K562 (cell line): Measurements from ENCODE around the gene PRKG1. TPM values are rescaled to one million over a fixed set of nuclear protein-coding genes. Genes with fewer than 3 reads are reported as not detected.

Experiments
- ATAC-seq: fragments of 200-7000 bp; cut with Tn5 transposase; 3 replicates; pipeline ENCODE4 v1.9.1; 2020; ENCODE audit warnings: moderate library complexity
- BruUV-seq: library from RNA; stranded (reverse); fragments of 400-500 nt; replicated peaks from 2 replicates; lab custom pipeline; 2021; lab: Mats Ljungman, UMichigan
- CTCF ChIA-PET: fragments of 300-600 bp; formaldehyde crosslinking; extraction: SDS; loops from one replicate; lab custom pipeline; 2021; ENCODE audit warnings: low intra/inter-chr PET ratio; lab: Yijun Ruan, JAX
- POLR2A ChIA-PET: fragments of 300-600, 350-650 bp; sonication (Branson Sonifier 250); formaldehyde crosslinking; extraction: SDS; loops from one replicate; lab custom pipeline; 2021; ENCODE audit warnings: antibody characterized with exemption, inconsistent platforms; lab: Yijun Ruan, JAX
- DNase-seq, 4 experiments: peaks; one replicate each; pipeline versions ENCODE4 v3.0.0 to v3.0.0-alpha.2; 2011 to 2018; ENCODE audit warnings: low spot score in 3 of 4, mixed read lengths in 3 of 4; ENCODE audit errors: extremely low read depth in 1 of 4
- FAIRE-seq: peaks from 2 replicates; lab custom pipeline; 2011; peaks lifted over from hg19 to GRCh38; lab: Jason Lieb, UNC
- H2AFZ ChIP-seq: 2 replicates; pipeline ENCODE4 v1.6.0; 2011; ENCODE audit warnings: low read depth, low read length, control low read depth, inconsistent platforms
- H3K27ac ChIP-seq: fragments of 200-600 bp; 3 replicates; pipeline ENCODE4 v1.8.0; 2011; ENCODE audit warnings: low read depth, mild to moderate bottlenecking, control low read depth, inconsistent platforms, low read length, moderate library complexity, mixed read lengths; ENCODE audit errors: extremely low read depth
- H3K27me3 ChIP-seq, 2 experiments: fragments of 300-600 bp in 1 of 2; 2 replicates in 1 of 2; 3 replicates in 1 of 2; pipeline versions ENCODE4 v1.6.0 to v1.8.0; 2011; ENCODE audit warnings: inconsistent platforms in 2 of 2, low read length in 2 of 2, mild to moderate bottlenecking in 1 of 2, mixed read lengths in 1 of 2, moderate library complexity in 1 of 2; ENCODE audit not compliant: control insufficient read depth in 2 of 2, insufficient read depth in 2 of 2
- H3K36me3 ChIP-seq: fragments of 300-600 bp; 3 replicates; pipeline ENCODE4 v1.8.0; 2011; ENCODE audit warnings: mild to moderate bottlenecking, low read length, inconsistent platforms; ENCODE audit not compliant: control insufficient read depth, insufficient read depth
- H3K4me1 ChIP-seq, 2 experiments: fragments of 200-600 bp in 1 of 2; replicated peaks in 1 of 2; 2 replicates in 1 of 2; 3 replicates in 1 of 2; pipeline versions ENCODE4 v1.5.1 to v1.8.0; 2011; ENCODE audit warnings: inconsistent platforms in 2 of 2, low read length in 2 of 2, mild to moderate bottlenecking in 1 of 2, mixed read lengths in 1 of 2, moderate library complexity in 1 of 2; ENCODE audit not compliant: control insufficient read depth in 2 of 2, insufficient read depth in 2 of 2
- H3K4me2 ChIP-seq: 2 replicates; pipeline ENCODE4 v1.6.1; 2011; ENCODE audit warnings: low read length, control low read depth, inconsistent platforms, mixed read lengths; ENCODE audit not compliant: insufficient read depth
- H3K4me3 ChIP-seq: fragments of 200-600 bp; sonication (generic), shearing (Covaris generic); 2 replicates; pipeline ENCODE4 v1.5.1; 2016; ENCODE audit warnings: control low read depth, inconsistent platforms
- H3K79me2 ChIP-seq: fragments of 200-600 bp; 3 replicates; pipeline ENCODE4 v1.8.0; 2011; ENCODE audit warnings: low read length, inconsistent platforms; ENCODE audit not compliant: control insufficient read depth, insufficient read depth
- H3K9ac ChIP-seq, 2 experiments: 2 replicates each; pipeline versions ENCODE4 v1.6.0 to v1.6.1; 2011; ENCODE audit warnings: low read depth in 2 of 2, low read length in 2 of 2, control low read depth in 1 of 2, inconsistent platforms in 1 of 2, mild to moderate bottlenecking in 1 of 2, mixed read lengths in 1 of 2; ENCODE audit not compliant: insufficient read depth in 1 of 2
- H3K9me1 ChIP-seq: one replicate; pipeline ENCODE4 v1.6.0; 2011; ENCODE audit warnings: inconsistent platforms, mild to moderate bottlenecking, low read length, moderate library complexity; ENCODE audit not compliant: control insufficient read depth, insufficient read depth
- H3K9me3 ChIP-seq: replicated peaks from 2 replicates; pipeline ENCODE4 v1.5.1; 2011; ENCODE audit warnings: low read depth, low read length, inconsistent platforms; ENCODE audit not compliant: control insufficient read depth, insufficient read depth
- H4K20me1 ChIP-seq: replicated peaks from 2 replicates; pipeline ENCODE4 v1.6.1; 2011; ENCODE audit warnings: low read length, inconsistent platforms, mixed read lengths; ENCODE audit not compliant: control insufficient read depth, insufficient read depth
- ATF2 ChIP-seq: sonication (generic); formaldehyde crosslinking; IDR thresholded peaks from 2 replicates; pipeline ENCODE4 v1.8.1; 2022; ENCODE audit warnings: missing genetic modification reagents
- CREB3 ChIP-seq: fragments of 450-650 bp; conservative IDR thresholded peaks from 2 replicates; pipeline ENCODE4 v1.6.1; 2016; ENCODE audit warnings: missing genetic modification characterization, low read depth, mild to moderate bottlenecking, missing compliant biosample characterization, moderate library complexity
- CREBBP ChIP-seq: IDR thresholded peaks from one replicate; pipeline ENCODE4 v1.6.1; 2012; ENCODE audit warnings: low read depth, mild to moderate bottlenecking, control low read depth, inconsistent platforms, low read length
- E2F1 ChIP-seq: sonication (generic); formaldehyde crosslinking; IDR thresholded peaks from 2 replicates; pipeline ENCODE4 v1.8.1; 2023; ENCODE audit warnings: mild to moderate bottlenecking, missing genetic modification reagents, moderate library complexity
- MBD2 ChIP-seq: sonication (generic); IDR thresholded peaks from 2 replicates; pipeline ENCODE4 v1.6.1; 2016; ENCODE audit warnings: low read depth, borderline replicate concordance
- MYC ChIP-seq, 2 experiments: fragments of 250-450 bp in 1 of 2; sonication (Bioruptor Pico) in 1 of 2; IDR thresholded peaks; 2 replicates each; pipeline versions ENCODE4 v1.5.1 to v1.6.1; 2012 to 2021; ENCODE audit warnings: low read depth in 2 of 2, borderline replicate concordance in 1 of 2, improper control_type of control experiment in 1 of 2, low read length in 1 of 2, mild to moderate bottlenecking in 1 of 2, moderate library complexity in 1 of 2
- NR2C1 ChIP-seq, 2 experiments: fragments of 450-650 bp; IDR thresholded peaks; 2 replicates each; pipeline ENCODE4 v1.6.1; 2017; ENCODE audit warnings: mild to moderate bottlenecking in 2 of 2, antibody characterized with exemption in 1 of 2, inconsistent platforms in 1 of 2, missing compliant biosample characterization in 1 of 2, missing genetic modification characterization in 1 of 2
- SIX5 ChIP-seq, 2 experiments: IDR thresholded peaks; 2 replicates each; pipeline ENCODE4 v1.6.1; 2011; ENCODE audit warnings: low read length in 2 of 2, borderline replicate concordance in 1 of 2, low read depth in 1 of 2, mild to moderate bottlenecking in 1 of 2, moderate library complexity in 1 of 2; ENCODE audit not compliant: insufficient read depth in 1 of 2
- SNAPC5 ChIP-seq: fragments of 250-450 bp; sonication (Bioruptor Pico); IDR thresholded peaks from 2 replicates; pipeline ENCODE4 v1.8.0; 2021; ENCODE audit warnings: moderate library complexity, mild to moderate bottlenecking, inconsistent platforms
- SREBF2 ChIP-seq: sonication (generic); formaldehyde crosslinking; IDR thresholded peaks from 2 replicates; pipeline ENCODE4 v1.4.0; 2020; ENCODE audit warnings: mild to moderate bottlenecking, missing genetic modification reagents
- WHSC1 ChIP-seq: IDR thresholded peaks from one replicate; pipeline ENCODE4 v1.6.1; 2012; ENCODE audit warnings: low read length, control low read depth, inconsistent platforms
- ZNF174 ChIP-seq: fragments of 250-450 bp; sonication (Bioruptor Pico); IDR thresholded peaks from 2 replicates; pipeline ENCODE4 v1.4.0; 2020; ENCODE audit warnings: mild to moderate bottlenecking
- ZNF57 ChIP-seq: fragments of 450-650 bp; formaldehyde crosslinking; IDR thresholded peaks from 2 replicates; pipeline ENCODE4 v1.4.0; 2020; ENCODE audit warnings: mild to moderate bottlenecking, moderate library complexity
- ZNF699 ChIP-seq: fragments of 250-450 bp; sonication (Bioruptor Pico); IDR thresholded peaks from 2 replicates; pipeline ENCODE4 v1.8.0; 2021; ENCODE audit warnings: mild to moderate bottlenecking, moderate library complexity; ENCODE audit not compliant: insufficient replicate concordance
- ZNF830 ChIP-seq: fragments of 250-450 bp; sonication (Bioruptor Pico); IDR thresholded peaks from 2 replicates; pipeline ENCODE4 v1.5.0; 2021; ENCODE audit warnings: mild to moderate bottlenecking
- WGBS: fragments of 100-300 bp; shearing (Covaris generic); methylation state at CpG from one replicate; pipeline ENCODE4 v1.1.6; 2016; ENCODE audit warnings: low coverage, mixed read lengths; ENCODE audit not compliant: insufficient coverage; ENCODE audit errors: missing lambda C conversion rate; 5-methylcytosine and 5-hydroxymethylcytosine counted together
- in situ Hi-C: fragments of 300-500 bp; cut with MboI; formaldehyde crosslinking; loops from 4 replicates; pipeline ENCODE4 v1.15.0; 2018; ENCODE audit warnings: inconsistent platforms, mixed read lengths
- intact Hi-C: fragments of 100-400 bp; cut with micrococcal nuclease; formaldehyde crosslinking; loops from 2 replicates; pipeline ENCODE4 v1.14.2; 2022
- polyA plus RNA-seq, 8 experiments: library from polyadenylated mRNA; depleted of rRNA in 4 of 8; stranded (reverse) in 5 of 8; unstranded in 3 of 8; fragments of >200 nt; fragmentation: Nextera tagmentation in 2 of 8; fragmentation: Illumina TruSeq in 1 of 8; extraction: Ambion mirVana in 2 of 8; extraction: Trizol in 1 of 8; gene quantifications; 2 replicates each; pipeline versions ENCODE4 v1.2.1 to v1.2.3, GENCODE V29; 2011 to 2014; ENCODE audit warnings: inconsistent platforms in 1 of 8, missing spikeins in 1 of 8
- total RNA-seq, 7 experiments: library from RNA; depleted of rRNA in 6 of 7; stranded (reverse); fragments of >200 nt in 6 of 7; fragmentation: Illumina TruSeq in 2 of 7; extraction: Trizol in 2 of 7; gene quantifications; 2 replicates each; pipeline versions ENCODE4 v1.2.1 to v1.2.3, GENCODE V29; 2011 to 2021; ENCODE audit warnings: low replicate concordance in 1 of 7

Gene PRKG1
- total and polyA plus RNA-seq, 9 of the 15 experiments (the other 6 are each of a cell fraction or from before 2014, with no cell fraction given): 0.22 TPM; not detected in 8

- POLR2A ChIA-PET: no interaction called here
- DNase-seq (no peak), ATAC-seq (no peak), FAIRE-seq (no peak)
- H3K4me2 ChIP-seq: no peak overlapping the region
- no peak overlapping the region for H2AFZ ChIP-seq
- H4K20me1 ChIP-seq: no peaks in the 10 kb centered on the region
- no peaks in the 10 kb centered on the region for H3K9me3 ChIP-seq
- WGBS: 0% methylated on average over 2 of the region's 2 CpGs
- CTCF ChIA-PET: no interaction called here
- H3K27ac ChIP-seq: no peak overlapping the region
- H3K9ac ChIP-seq: no peak overlapping the region
- no peaks in the 10 kb centered on the region for H3K79me2 ChIP-seq
- in situ Hi-C loops (no loop called here), intact Hi-C loops (no loop called here)
- H3K27me3 ChIP-seq: no peaks in the 10 kb centered on the region
- no peaks in the 10 kb centered on the region for H3K9me1 ChIP-seq
- H3K4me1 ChIP-seq: no peaks in the 10 kb centered on the region
- no peaks in the 10 kb centered on the region for H3K36me3 ChIP-seq
- no peak overlapping the region for H3K4me3 ChIP-seq
- no TSS peak for BruUV-seq
- TF ChIP-seq CREBBP: no peak
- TF ChIP-seq WHSC1: no peak
- TF ChIP-seq ZNF699 (CRISPR knock-in tag): no peak
- no peak for TF ChIP-seq CREB3 (tag)
- no peak for TF ChIP-seq NR2C1 (IDR thresholded peaks at IDR 0.05)
- TF ChIP-seq NR2C1 (tag; IDR thresholded peaks at IDR 0.05): no peak
- TF ChIP-seq ATF2 (CRISPR knock-in tag): no peak
- TF ChIP-seq ZNF830 (CRISPR knock-in tag): no peak
- no peak for TF ChIP-seq E2F1 (CRISPR knock-in tag)
- no peak for TF ChIP-seq SREBF2 (CRISPR knock-in tag)
- TF ChIP-seq MYC (IDR thresholded peaks at IDR 0.05; ENCODE audit: low read depth, low read length): no peak
- TF ChIP-seq MYC (CRISPR knock-in tag; IDR thresholded peaks at IDR 0.05; ENCODE audit: borderline replicate concordance, low read depth): no peak
- no peak for TF ChIP-seq SIX5 (IDR thresholded peaks at IDR 0.05; ENCODE audit: borderline replicate concordance in 1 of 2, insufficient read depth in 1 of 2, low read depth in 1 of 2, low read length in 2 of 2)
- TF ChIP-seq SNAPC5 (CRISPR knock-in tag): no peak
- no peak for TF ChIP-seq MBD2
- no peak for TF ChIP-seq ZNF57
- TF ChIP-seq ZNF174 (CRISPR knock-in tag): no peak
Observed at GRCh38 chr10:51318399-51319172, 244.3 kb downstream of the PRKG1 start.
